NCI-H524 treated with DMSO at 0.1 percent for 48 hours (cell line): ENCODE measurements around the gene RAD9A.
"Not testable (repeated sequence)": the region's sequence is repeated elsewhere in the genome, so short reads cannot be mapped to it uniquely, and the experiment has no call there.

Experiments used
- DNase-seq: peaks from one replicate; lab custom pipeline; 2025; lab: John Stamatoyannopoulos, UW

The RAD9A gene

GRCh38 chr11:67397536-67397935 lies 5.8 kb downstream of the RAD9A start:
- DNase-seq = no peak

GRCh38 chr11:67397986-67398660 lies 6.3 kb downstream of the RAD9A start:
- DNase-seq = no peak

- DNase-seq = no peak
These were observed 7.1 kb downstream of the RAD9A start for GRCh38 chr11:67398661-67399563.

- DNase-seq = no peak
These were observed 8.6 kb downstream of the RAD9A start for GRCh38 chr11:67400251-67400941.

- DNase-seq = no peak
These were observed 9.2 kb downstream of the RAD9A start for GRCh38 chr11:67400942-67401494.

GRCh38 chr11:67401495-67402191 lies 9.9 kb downstream of the RAD9A start, which contains the start of gene PPP1CA:
PPP1CA (minus strand) TSS chr11:67401858; CDS start chr11:67401782, 76 bp downstream.
- no peak for DNase-seq

GRCh38 chr11:67402192-67402839 lies 10.5 kb downstream of the RAD9A start:
- DNase-seq = not testable (repeated sequence)

- DNase-seq = not testable (repeated sequence)
These were observed 11.3 kb downstream of the RAD9A start for GRCh38 chr11:67403085-67403484.

- DNase-seq = no peak
These were observed 12.9 kb downstream of the RAD9A start for GRCh38 chr11:67404515-67405195.

- DNase-seq = no peak
These were observed 13.4 kb downstream of the RAD9A start for GRCh38 chr11:67405196-67405567.

- DNase-seq = no peak
These were observed 14.0 kb downstream of the RAD9A start for GRCh38 chr11:67405688-67406339.

- DNase-seq = no peak
These were observed 14.7 kb downstream of the RAD9A start for GRCh38 chr11:67406420-67406968.

- DNase-seq = no peak
These were observed 15.3 kb downstream of the RAD9A start for GRCh38 chr11:67406969-67407687.

GRCh38 chr11:67407688-67408163 lies 15.9 kb downstream of the RAD9A start:
- DNase-seq = no peak

- DNase-seq = no peak
These were observed 16.8 kb downstream of the RAD9A start for GRCh38 chr11:67408437-67409200.

- no peak for DNase-seq
These were observed 17.5 kb downstream of the RAD9A start for GRCh38 chr11:67409261-67409666.

GRCh38 chr11:67409781-67410368 lies 18.1 kb downstream of the RAD9A start:
- no peak for DNase-seq

- no peak for DNase-seq
These were observed 18.6 kb downstream of the RAD9A start for GRCh38 chr11:67410369-67410831.
